Liver (tissue), 9 donors: ENCODE results near the gene PPP2R5B. TPM values are rescaled to one million over a fixed set of nuclear protein-coding genes. Genes with fewer than 3 reads are reported as not detected.

ENCODE experiments used
- DNase-seq: peaks from one replicate; pipeline ENCODE4 v3.0.0-alpha.2; 2017; ENCODE audit warnings: low spot score
- H3K27ac ChIP-seq, 2 donors: one replicate each; pipeline ENCODE4 v1.7.0; 2013; ENCODE audit warnings: inconsistent platforms in 2 of 2, low read length in 2 of 2, control low read depth in 1 of 2, low read depth in 1 of 2, mild to moderate bottlenecking in 1 of 2
- H3K27me3 ChIP-seq, 4 donors: one replicate each; pipeline versions ENCODE4 v1.6.1 to v1.7.0; 2013; ENCODE audit warnings: low read length in 3 of 4, inconsistent platforms in 1 of 4, mild to moderate bottlenecking in 1 of 4, moderate library complexity in 1 of 4; ENCODE audit not compliant: control insufficient read depth in 4 of 4, insufficient read depth in 4 of 4
- H3K36me3 ChIP-seq, 4 donors: one replicate each; pipeline versions ENCODE4 v1.6.1 to v1.7.0; 2013; ENCODE audit warnings: low read length in 3 of 4, mild to moderate bottlenecking in 3 of 4, low read depth in 1 of 4, moderate library complexity in 1 of 4; ENCODE audit not compliant: control insufficient read depth in 4 of 4, insufficient read depth in 3 of 4
- H3K4me1 ChIP-seq, 4 donors: one replicate each; pipeline versions ENCODE4 v1.6.1 to v1.7.0; 2013; ENCODE audit warnings: low read length in 3 of 4, mild to moderate bottlenecking in 3 of 4, moderate library complexity in 1 of 4; ENCODE audit not compliant: control insufficient read depth in 4 of 4, insufficient read depth in 4 of 4
- H3K4me3 ChIP-seq, 3 donors: one replicate each; pipeline versions ENCODE4 v1.6.1 to v1.7.0; 2013; ENCODE audit warnings: low read length in 3 of 3, control low read depth in 1 of 3, low read depth in 1 of 3, mild to moderate bottlenecking in 1 of 3
- H3K9ac ChIP-seq, 2 donors: one replicate each; pipeline ENCODE4 v1.7.0; 2013; ENCODE audit warnings: low read length in 2 of 2, mild to moderate bottlenecking in 2 of 2, moderate library complexity in 2 of 2, control low read depth in 1 of 2, low read depth in 1 of 2
- H3K9me3 ChIP-seq, 4 donors: one replicate each; pipeline versions ENCODE4 v1.6.1 to v1.7.0; 2013; ENCODE audit warnings: low read length in 3 of 4; ENCODE audit not compliant: control insufficient read depth in 4 of 4
- EGR1 ChIP-seq, 2 donors: IDR thresholded peaks; 2 replicates each; pipeline ENCODE4 v1.6.1; 2016 to 2018; ENCODE audit warnings: antibody characterized with exemption in 2 of 2, low read depth in 2 of 2
- FOXA1 ChIP-seq: IDR thresholded peaks from 2 replicates; pipeline ENCODE4 v1.6.1; 2016; ENCODE audit warnings: antibody characterized with exemption
- FOXA2 ChIP-seq: IDR thresholded peaks from 2 replicates; pipeline ENCODE4 v1.6.1; 2016; ENCODE audit warnings: antibody characterized with exemption
- GABPA ChIP-seq, 2 donors: IDR thresholded peaks in 1 of 2; conservative IDR thresholded peaks in 1 of 2; 2 replicates each; pipeline ENCODE4 v1.6.1; 2016; ENCODE audit warnings: antibody characterized with exemption in 2 of 2, mild to moderate bottlenecking in 1 of 2, moderate library complexity in 1 of 2
- HNF4A ChIP-seq, 2 donors: conservative IDR thresholded peaks; 2 replicates each; pipeline ENCODE4 v1.6.1; 2016; ENCODE audit warnings: antibody characterized with exemption in 2 of 2, mild to moderate bottlenecking in 2 of 2
- HNF4G ChIP-seq: IDR thresholded peaks from 2 replicates; pipeline ENCODE4 v1.6.1; 2016; ENCODE audit warnings: antibody characterized with exemption
- NR2F2 ChIP-seq: IDR thresholded peaks from 2 replicates; pipeline ENCODE4 v1.6.1; 2016; ENCODE audit warnings: antibody characterized with exemption
- RAD21 ChIP-seq, 2 donors: IDR thresholded peaks; 2 replicates each; pipeline ENCODE4 v1.6.1; 2016; ENCODE audit warnings: antibody characterized with exemption in 2 of 2, mild to moderate bottlenecking in 2 of 2
- RXRA ChIP-seq, 2 donors: IDR thresholded peaks; 2 replicates each; pipeline ENCODE4 v1.6.1; 2017 to 2018; ENCODE audit warnings: antibody characterized with exemption in 2 of 2, mild to moderate bottlenecking in 1 of 2
- SP1 ChIP-seq: IDR thresholded peaks from 2 replicates; pipeline ENCODE4 v1.6.1; 2018; ENCODE audit warnings: antibody characterized with exemption, mild to moderate bottlenecking
- TAF1 ChIP-seq: conservative IDR thresholded peaks from 2 replicates; pipeline ENCODE4 v1.6.1; 2016; ENCODE audit warnings: antibody characterized with exemption, mild to moderate bottlenecking
- YY1 ChIP-seq: IDR thresholded peaks from 2 replicates; pipeline ENCODE4 v1.6.1; 2016; ENCODE audit warnings: antibody characterized with exemption, mild to moderate bottlenecking
- WGBS: extraction: QIAGEN DNeasy Blood & Tissue Kit; methylation state at CpG from one replicate; pipeline ENCODE4 v1.1.7; 2013; 5-methylcytosine and 5-hydroxymethylcytosine counted together
- polyA plus RNA-seq, 2 donors: library from polyadenylated mRNA; stranded (reverse) in 1 of 2; unstranded in 1 of 2; fragments of 200-250 nt in 1 of 2; fragments of >200 nt in 1 of 2; fragmentation: Nextera tagmentation in 1 of 2; extraction: Ambion mirVana in 1 of 2; gene quantifications; one replicate each; pipeline versions ENCODE4 v1.2.1 to v1.2.3, GENCODE V29; 2013 to 2015
- total RNA-seq, 2 donors: library from RNA; depleted of rRNA; stranded (reverse); fragments of >200 nt; gene quantifications; one replicate each; pipeline ENCODE4 v1.2.3, GENCODE V29; 2014
- TF ChIP-seq, protein P1 (sequence below): IDR thresholded peaks from 2 replicates; pipeline ENCODE4 v1.6.1; 2016; ENCODE audit warnings: antibody characterized with exemption
- TF ChIP-seq, protein P2 (sequence below): IDR thresholded peaks from 2 replicates; pipeline ENCODE4 v1.6.1; 2016; ENCODE audit warnings: antibody characterized with exemption
- TF ChIP-seq, protein P3 (sequence below): IDR thresholded peaks from 2 replicates; pipeline ENCODE4 v1.6.1; 2016; ENCODE audit warnings: antibody characterized with exemption
- TF ChIP-seq, protein P4 (sequence below): fragments of 150-350 bp; IDR thresholded peaks from 2 replicates; pipeline ENCODE4 v1.5.1; 2017; ENCODE audit warnings: improper control_type of control experiment, low read depth, low read length; ENCODE audit not compliant: missing input control
- TF ChIP-seq, protein P5 (sequence below): IDR thresholded peaks from 2 replicates; pipeline ENCODE4 v1.6.1; 2016; ENCODE audit warnings: antibody characterized with exemption, mild to moderate bottlenecking
- donor health status: healthy.
- donor health status: healthy.
- donor health status: healthy.
- donor health status: healthy.
- donor health status: healthy.

PPP2R5B gene
- total and polyA plus RNA-seq, 4 donors = 2.9 to 6.6 (median 5.1) TPM

DNA sequence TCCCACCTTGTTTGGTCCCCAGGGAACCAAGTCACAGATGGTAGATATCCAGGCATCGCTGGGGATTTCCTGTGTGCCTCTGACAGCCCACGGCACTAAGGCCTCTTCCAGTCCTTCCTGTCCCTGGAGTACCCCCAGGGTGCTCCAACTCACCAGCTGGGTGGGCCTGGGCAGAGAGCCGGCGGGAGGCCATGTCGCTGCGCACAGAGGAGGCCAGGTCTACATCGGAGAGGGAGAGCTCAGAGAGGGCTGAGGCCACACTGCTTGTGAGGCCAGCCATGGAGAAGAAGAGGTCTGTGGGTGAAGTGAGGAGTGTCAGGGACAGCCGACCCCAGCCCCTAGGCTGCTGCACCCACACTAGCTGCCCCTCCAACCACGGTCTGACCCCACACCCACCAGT is 12.8 kb upstream of the PPP2R5B start:
- H3K9me3 ChIP-seq = no peaks in the 10 kb centered on the region
- H3K4me1 ChIP-seq = peaks cover 9 to 14% (median 11%) of the 10 kb centered on the region in 4 donors
- H3K9ac ChIP-seq = no peak overlapping the region
- no peak overlapping the region for H3K27ac ChIP-seq
- no peak for TF ChIP-seq NR2F2
- TF ChIP-seq, protein P1, sequence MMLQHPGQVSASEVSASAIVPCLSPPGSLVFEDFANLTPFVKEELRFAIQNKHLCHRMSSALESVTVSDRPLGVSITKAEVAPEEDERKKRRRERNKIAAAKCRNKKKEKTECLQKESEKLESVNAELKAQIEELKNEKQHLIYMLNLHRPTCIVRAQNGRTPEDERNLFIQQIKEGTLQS = no peak
- TF ChIP-seq, protein P2, sequence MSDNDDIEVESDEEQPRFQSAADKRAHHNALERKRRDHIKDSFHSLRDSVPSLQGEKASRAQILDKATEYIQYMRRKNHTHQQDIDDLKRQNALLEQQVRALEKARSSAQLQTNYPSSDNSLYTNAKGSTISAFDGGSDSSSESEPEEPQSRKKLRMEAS = no peak
- no peak for TF ChIP-seq FOXA1
- TF ChIP-seq, protein P3, sequence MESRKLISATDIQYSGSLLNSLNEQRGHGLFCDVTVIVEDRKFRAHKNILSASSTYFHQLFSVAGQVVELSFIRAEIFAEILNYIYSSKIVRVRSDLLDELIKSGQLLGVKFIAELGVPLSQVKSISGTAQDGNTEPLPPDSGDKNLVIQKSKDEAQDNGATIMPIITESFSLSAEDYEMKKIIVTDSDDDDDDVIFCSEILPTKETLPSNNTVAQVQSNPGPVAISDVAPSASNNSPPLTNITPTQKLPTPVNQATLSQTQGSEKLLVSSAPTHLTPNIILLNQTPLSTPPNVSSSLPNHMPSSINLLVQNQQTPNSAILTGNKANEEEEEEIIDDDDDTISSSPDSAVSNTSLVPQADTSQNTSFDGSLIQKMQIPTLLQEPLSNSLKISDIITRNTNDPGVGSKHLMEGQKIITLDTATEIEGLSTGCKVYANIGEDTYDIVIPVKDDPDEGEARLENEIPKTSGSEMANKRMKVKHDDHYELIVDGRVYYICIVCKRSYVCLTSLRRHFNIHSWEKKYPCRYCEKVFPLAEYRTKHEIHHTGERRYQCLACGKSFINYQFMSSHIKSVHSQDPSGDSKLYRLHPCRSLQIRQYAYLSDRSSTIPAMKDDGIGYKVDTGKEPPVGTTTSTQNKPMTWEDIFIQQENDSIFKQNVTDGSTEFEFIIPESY = no peak
- TF ChIP-seq, protein P4, sequence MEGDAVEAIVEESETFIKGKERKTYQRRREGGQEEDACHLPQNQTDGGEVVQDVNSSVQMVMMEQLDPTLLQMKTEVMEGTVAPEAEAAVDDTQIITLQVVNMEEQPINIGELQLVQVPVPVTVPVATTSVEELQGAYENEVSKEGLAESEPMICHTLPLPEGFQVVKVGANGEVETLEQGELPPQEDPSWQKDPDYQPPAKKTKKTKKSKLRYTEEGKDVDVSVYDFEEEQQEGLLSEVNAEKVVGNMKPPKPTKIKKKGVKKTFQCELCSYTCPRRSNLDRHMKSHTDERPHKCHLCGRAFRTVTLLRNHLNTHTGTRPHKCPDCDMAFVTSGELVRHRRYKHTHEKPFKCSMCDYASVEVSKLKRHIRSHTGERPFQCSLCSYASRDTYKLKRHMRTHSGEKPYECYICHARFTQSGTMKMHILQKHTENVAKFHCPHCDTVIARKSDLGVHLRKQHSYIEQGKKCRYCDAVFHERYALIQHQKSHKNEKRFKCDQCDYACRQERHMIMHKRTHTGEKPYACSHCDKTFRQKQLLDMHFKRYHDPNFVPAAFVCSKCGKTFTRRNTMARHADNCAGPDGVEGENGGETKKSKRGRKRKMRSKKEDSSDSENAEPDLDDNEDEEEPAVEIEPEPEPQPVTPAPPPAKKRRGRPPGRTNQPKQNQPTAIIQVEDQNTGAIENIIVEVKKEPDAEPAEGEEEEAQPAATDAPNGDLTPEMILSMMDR = no peak
- no peak for TF ChIP-seq YY1
- TF ChIP-seq, protein P5, sequence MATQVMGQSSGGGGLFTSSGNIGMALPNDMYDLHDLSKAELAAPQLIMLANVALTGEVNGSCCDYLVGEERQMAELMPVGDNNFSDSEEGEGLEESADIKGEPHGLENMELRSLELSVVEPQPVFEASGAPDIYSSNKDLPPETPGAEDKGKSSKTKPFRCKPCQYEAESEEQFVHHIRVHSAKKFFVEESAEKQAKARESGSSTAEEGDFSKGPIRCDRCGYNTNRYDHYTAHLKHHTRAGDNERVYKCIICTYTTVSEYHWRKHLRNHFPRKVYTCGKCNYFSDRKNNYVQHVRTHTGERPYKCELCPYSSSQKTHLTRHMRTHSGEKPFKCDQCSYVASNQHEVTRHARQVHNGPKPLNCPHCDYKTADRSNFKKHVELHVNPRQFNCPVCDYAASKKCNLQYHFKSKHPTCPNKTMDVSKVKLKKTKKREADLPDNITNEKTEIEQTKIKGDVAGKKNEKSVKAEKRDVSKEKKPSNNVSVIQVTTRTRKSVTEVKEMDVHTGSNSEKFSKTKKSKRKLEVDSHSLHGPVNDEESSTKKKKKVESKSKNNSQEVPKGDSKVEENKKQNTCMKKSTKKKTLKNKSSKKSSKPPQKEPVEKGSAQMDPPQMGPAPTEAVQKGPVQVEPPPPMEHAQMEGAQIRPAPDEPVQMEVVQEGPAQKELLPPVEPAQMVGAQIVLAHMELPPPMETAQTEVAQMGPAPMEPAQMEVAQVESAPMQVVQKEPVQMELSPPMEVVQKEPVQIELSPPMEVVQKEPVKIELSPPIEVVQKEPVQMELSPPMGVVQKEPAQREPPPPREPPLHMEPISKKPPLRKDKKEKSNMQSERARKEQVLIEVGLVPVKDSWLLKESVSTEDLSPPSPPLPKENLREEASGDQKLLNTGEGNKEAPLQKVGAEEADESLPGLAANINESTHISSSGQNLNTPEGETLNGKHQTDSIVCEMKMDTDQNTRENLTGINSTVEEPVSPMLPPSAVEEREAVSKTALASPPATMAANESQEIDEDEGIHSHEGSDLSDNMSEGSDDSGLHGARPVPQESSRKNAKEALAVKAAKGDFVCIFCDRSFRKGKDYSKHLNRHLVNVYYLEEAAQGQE = no peak
- TF ChIP-seq SP1 = no peak
- no peak for TF ChIP-seq RAD21 (IDR thresholded peaks at IDR 0.05)
- TF ChIP-seq RXRA (IDR thresholded peaks at IDR 0.05) = no peak
- TF ChIP-seq HNF4A (conservative IDR thresholded peaks at IDR 0.05) = no peak
- TF ChIP-seq HNF4G = no peak
- no peak for TF ChIP-seq GABPA (IDR thresholded peaks at IDR 0.05 in 1 of 2, conservative IDR thresholded peaks at IDR 0.05 in 1 of 2)
- no peak for TF ChIP-seq FOXA2
- no peak for TF ChIP-seq TAF1
- TF ChIP-seq EGR1 (IDR thresholded peaks at IDR 0.05; ENCODE audit: low read depth in 2 of 2) = no peak
- no peaks in the 10 kb centered on the region for H3K27me3 ChIP-seq
- no peak for DNase-seq
- WGBS = 94% methylated on average over 9 of the region's 9 CpGs
- peaks cover 35 to 70% (median 54%) of the 10 kb centered on the region in 4 donors for H3K36me3 ChIP-seq
- no peak overlapping the region for H3K4me3 ChIP-seq
